Central memory CD4-positive, alpha-beta T cell (primary cell): ENCODE measurements around the gene EBNA1BP2.
A peak's percentile ranks its signal among the peaks of the same experiment; 100 is the strongest.
"Not testable (repeated sequence)": the region's sequence is repeated elsewhere in the genome, so short reads cannot be mapped to it uniquely, and the experiment has no call there.

Experiments
- DNase-seq: peaks from one replicate; pipeline ENCODE4 v3.0.0; 2022
- total RNA-seq, 3 experiments: gene quantifications; one replicate each; lab custom pipeline; 2026; lab: John Stamatoyannopoulos, UW

EBNA1BP2 gene
- total RNA-seq = 13.3 to 256 (median 31.6) reads per million in 3 experiments

GRCh38 chr1:43171876-43172526 is at the start of gene EBNA1BP2, which contains the start of gene CFAP57:
Gene EBNA1BP2 (minus strand): TSS chr1:43172290. CDS start chr1:43172118, 172 bp downstream.
Gene CFAP57 (plus strand): TSS chr1:43172330. CDS start chr1:43172754, 424 bp downstream.
- peak; percentile 92 for DNase-seq

GRCh38 chr1:43221797-43222196 is 49.7 kb upstream of the EBNA1BP2 start:
- no peak for DNase-seq

GRCh38 chr1:43220905-43221778 is 49.1 kb upstream of the EBNA1BP2 start:
- DNase-seq = no peak

- DNase-seq = no peak
Measured at GRCh38 chr1:43217747-43218146, 45.7 kb upstream of the EBNA1BP2 start.

- no peak for DNase-seq
Measured at GRCh38 chr1:43214501-43215444, 42.7 kb upstream of the EBNA1BP2 start.

- DNase-seq = not testable (repeated sequence)
Measured at GRCh38 chr1:43208277-43208676, 36.2 kb upstream of the EBNA1BP2 start.

GRCh38 chr1:43207229-43207853 is 35.3 kb upstream of the EBNA1BP2 start:
- no peak for DNase-seq

- no peak for DNase-seq
Measured at GRCh38 chr1:43206600-43207228, 34.6 kb upstream of the EBNA1BP2 start.

GRCh38 chr1:43205671-43206070 is 33.6 kb upstream of the EBNA1BP2 start:
- no peak for DNase-seq

GRCh38 chr1:43204394-43204793 is 32.3 kb upstream of the EBNA1BP2 start:
- no peak for DNase-seq

GRCh38 chr1:43203859-43204258 is 31.8 kb upstream of the EBNA1BP2 start:
- no peak for DNase-seq

GRCh38 chr1:43199093-43199726 is 27.1 kb upstream of the EBNA1BP2 start:
- DNase-seq = no peak

GRCh38 chr1:43197343-43198127 is 25.4 kb upstream of the EBNA1BP2 start:
- no peak for DNase-seq

GRCh38 chr1:43194509-43194908 is 22.4 kb upstream of the EBNA1BP2 start:
- no peak for DNase-seq

GRCh38 chr1:43188106-43188505 is 16.0 kb upstream of the EBNA1BP2 start:
- no peak for DNase-seq

- DNase-seq = no peak
Measured at GRCh38 chr1:43184995-43185394, 12.9 kb upstream of the EBNA1BP2 start.

GRCh38 chr1:43184388-43184787 is 12.3 kb upstream of the EBNA1BP2 start:
- no peak for DNase-seq

GRCh38 chr1:43177691-43178090 is 5.6 kb upstream of the EBNA1BP2 start:
- DNase-seq = no peak

GRCh38 chr1:43174873-43175272 is 2.8 kb upstream of the EBNA1BP2 start:
- no peak for DNase-seq

- no peak for DNase-seq
Measured at GRCh38 chr1:43172527-43172972, 460 bp upstream of the EBNA1BP2 start.
